Astrocyte (in vitro differentiated cells and primary cell): Measurements from ENCODE around the gene CPNE1. TPM values are rescaled to one million over a fixed set of nuclear protein-coding genes. Genes with fewer than 3 reads are reported as not detected.

ENCODE experiments used
- DNase-seq: peaks from one replicate; pipeline ENCODE4 v3.0.0-alpha.2; 2010; ENCODE audit warnings: low read depth
- FAIRE-seq: peaks from 2 replicates; lab custom pipeline; 2011; peaks lifted over from hg19 to GRCh38; lab: Jason Lieb, UNC
- H2AFZ ChIP-seq: 2 replicates; pipeline ENCODE4 v1.6.0; 2012; ENCODE audit warnings: low read depth, low read length, inconsistent platforms
- H3K27ac ChIP-seq: 2 replicates; pipeline ENCODE4 v1.5.1; 2011; ENCODE audit warnings: low read depth, low read length, inconsistent platforms
- H3K27me3 ChIP-seq: 2 replicates; pipeline ENCODE4 v1.6.0; 2011; ENCODE audit warnings: low read length, inconsistent platforms; ENCODE audit not compliant: insufficient read depth
- H3K36me3 ChIP-seq: 2 replicates; pipeline ENCODE4 v1.5.1; 2011; ENCODE audit warnings: low read length, inconsistent platforms; ENCODE audit not compliant: insufficient read depth
- H3K4me1 ChIP-seq: 2 replicates; pipeline ENCODE4 v1.5.1; 2011; ENCODE audit warnings: low read length, inconsistent platforms; ENCODE audit not compliant: insufficient read depth
- H3K4me2 ChIP-seq: 2 replicates; pipeline ENCODE4 v1.6.0; 2012; ENCODE audit warnings: low read length, inconsistent platforms
- H3K4me3 ChIP-seq: 2 replicates; pipeline ENCODE4 v1.5.1; 2011; ENCODE audit warnings: low read depth, mild to moderate bottlenecking, low read length, inconsistent platforms; ENCODE audit not compliant: insufficient read depth
- H3K79me2 ChIP-seq: 2 replicates; pipeline ENCODE4 v1.6.0; 2012; ENCODE audit warnings: mild to moderate bottlenecking, low read length, inconsistent platforms; ENCODE audit not compliant: insufficient read depth
- H3K9ac ChIP-seq: 2 replicates; pipeline ENCODE4 v1.6.0; 2012; ENCODE audit warnings: mild to moderate bottlenecking, low read length, inconsistent platforms
- H3K9me3 ChIP-seq: 2 replicates; pipeline ENCODE4 v1.5.1; 2012; ENCODE audit warnings: low read depth, mild to moderate bottlenecking, low read length, inconsistent platforms; ENCODE audit not compliant: insufficient read depth
- H4K20me1 ChIP-seq: 2 replicates; pipeline ENCODE4 v1.6.0; 2012; ENCODE audit warnings: low read length, inconsistent platforms; ENCODE audit not compliant: insufficient read depth
- H3K27ac Mint-ChIP-seq: one replicate; pipeline ENCODE4 v1.8.0; 2021; ENCODE audit warnings: mild to moderate bottlenecking, mixed read lengths; ENCODE audit not compliant: unreplicated experiment
- H3K27me3 Mint-ChIP-seq: one replicate; pipeline ENCODE4 v1.8.0; 2021; ENCODE audit warnings: low read depth, mixed read lengths; ENCODE audit not compliant: unreplicated experiment
- H3K36me3 Mint-ChIP-seq: one replicate; pipeline ENCODE4 v1.8.0; 2021; ENCODE audit warnings: low read depth, mixed read lengths; ENCODE audit not compliant: unreplicated experiment
- H3K4me1 Mint-ChIP-seq: one replicate; pipeline ENCODE4 v1.8.0; 2021; ENCODE audit warnings: low read depth, mixed read lengths; ENCODE audit not compliant: unreplicated experiment
- H3K4me3 Mint-ChIP-seq: one replicate; pipeline ENCODE4 v1.8.0; 2021; ENCODE audit warnings: mild to moderate bottlenecking, moderate library complexity, mixed read lengths; ENCODE audit not compliant: unreplicated experiment
- H3K9me3 Mint-ChIP-seq: one replicate; pipeline ENCODE4 v1.8.0; 2021; ENCODE audit warnings: mild to moderate bottlenecking, mixed read lengths; ENCODE audit not compliant: unreplicated experiment
- EZH2 ChIP-seq: IDR thresholded peaks from 2 replicates; pipeline ENCODE4 v1.6.1; 2012; ENCODE audit warnings: mild to moderate bottlenecking, low read length, inconsistent platforms; ENCODE audit not compliant: insufficient read depth
- total RNA-seq: library from RNA; stranded (reverse); gene quantifications from 2 replicates; pipeline ENCODE4 v1.2.1, GENCODE V29; 2021
- TF ChIP-seq, protein P1 (sequence below): IDR thresholded peaks from 2 replicates; pipeline ENCODE4 v1.5.1; 2011; ENCODE audit warnings: low read depth, mild to moderate bottlenecking, inconsistent platforms, low read length, moderate library complexity; ENCODE audit not compliant: insufficient read depth

CPNE1 gene
- total RNA-seq, 1 donor from 2014 or later: 194 TPM

DNA sequence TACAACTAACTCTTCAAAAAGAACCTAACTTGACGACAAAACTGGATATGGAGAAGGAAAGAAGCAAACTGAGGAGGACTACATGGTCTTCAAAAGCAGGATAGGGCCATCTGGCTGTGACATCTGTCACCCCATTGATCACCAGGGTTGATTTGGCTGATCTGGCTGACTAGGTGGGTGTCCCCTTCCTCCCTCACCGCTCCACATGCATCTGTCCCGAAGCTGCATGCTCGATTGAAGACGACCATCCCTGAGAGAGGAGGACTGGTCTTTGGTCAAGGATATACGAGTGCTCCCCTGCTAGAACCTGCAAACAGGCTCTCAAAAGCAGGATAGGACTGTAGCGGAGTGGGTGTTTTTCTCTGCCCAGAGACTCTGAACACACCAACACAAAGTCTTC lies 21.7 kb downstream of the CPNE1 start:
- Histone ChIP-seq H3K36me3 (no peaks in the 10 kb centered on the region), H3K9ac (no peak overlapping the region), H2AFZ (no peak overlapping the region), H3K4me1 (no peaks in the 10 kb centered on the region), H3K27me3 (no peaks in the 10 kb centered on the region), H3K79me2 (peaks cover 97% of the 10 kb centered on the region), H3K4me2 (no peak overlapping the region), H3K27ac (no peak overlapping the region), H3K4me3 (no peak overlapping the region), H3K9me3 (no peaks in the 10 kb centered on the region), H4K20me1 (peaks cover 93% of the 10 kb centered on the region)
- H3K27ac Mint-ChIP-seq: peak overlapping the region; percentile 42
- H3K9me3 Mint-ChIP-seq: no peaks in the 10 kb centered on the region
- no peak for DNase-seq
- peaks cover 9% of the 10 kb centered on the region for H3K36me3 Mint-ChIP-seq
- no peak overlapping the region for H3K4me3 Mint-ChIP-seq
- no peaks in the 10 kb centered on the region for H3K27me3 Mint-ChIP-seq
- peaks cover 7% of the 10 kb centered on the region for H3K4me1 Mint-ChIP-seq
- TF ChIP-seq, protein P1, sequence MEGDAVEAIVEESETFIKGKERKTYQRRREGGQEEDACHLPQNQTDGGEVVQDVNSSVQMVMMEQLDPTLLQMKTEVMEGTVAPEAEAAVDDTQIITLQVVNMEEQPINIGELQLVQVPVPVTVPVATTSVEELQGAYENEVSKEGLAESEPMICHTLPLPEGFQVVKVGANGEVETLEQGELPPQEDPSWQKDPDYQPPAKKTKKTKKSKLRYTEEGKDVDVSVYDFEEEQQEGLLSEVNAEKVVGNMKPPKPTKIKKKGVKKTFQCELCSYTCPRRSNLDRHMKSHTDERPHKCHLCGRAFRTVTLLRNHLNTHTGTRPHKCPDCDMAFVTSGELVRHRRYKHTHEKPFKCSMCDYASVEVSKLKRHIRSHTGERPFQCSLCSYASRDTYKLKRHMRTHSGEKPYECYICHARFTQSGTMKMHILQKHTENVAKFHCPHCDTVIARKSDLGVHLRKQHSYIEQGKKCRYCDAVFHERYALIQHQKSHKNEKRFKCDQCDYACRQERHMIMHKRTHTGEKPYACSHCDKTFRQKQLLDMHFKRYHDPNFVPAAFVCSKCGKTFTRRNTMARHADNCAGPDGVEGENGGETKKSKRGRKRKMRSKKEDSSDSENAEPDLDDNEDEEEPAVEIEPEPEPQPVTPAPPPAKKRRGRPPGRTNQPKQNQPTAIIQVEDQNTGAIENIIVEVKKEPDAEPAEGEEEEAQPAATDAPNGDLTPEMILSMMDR: no peak
- no peak for TF ChIP-seq EZH2
- no peak for FAIRE-seq

DNA sequence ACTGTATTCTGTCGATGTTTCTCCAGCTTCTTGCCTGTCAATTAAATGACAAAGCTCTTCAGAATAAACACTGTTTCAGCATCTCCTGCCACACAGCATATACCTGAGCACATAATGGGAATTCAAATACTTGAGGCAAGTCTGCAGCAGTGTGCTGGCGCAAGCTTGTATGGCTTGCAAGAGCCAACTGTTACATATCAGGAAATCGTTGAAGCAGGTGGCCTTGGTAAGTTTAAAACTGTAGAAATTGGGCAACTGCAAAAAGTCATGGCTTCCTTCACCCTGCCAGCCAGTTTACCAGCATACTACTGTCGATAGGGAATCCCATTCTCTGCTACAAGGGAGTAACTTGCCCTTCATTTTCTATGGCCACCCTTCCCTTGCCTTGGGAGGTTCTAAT lies 23.0 kb downstream of the CPNE1 start:
- no peaks in the 10 kb centered on the region for H3K27me3 Mint-ChIP-seq
- H3K27ac Mint-ChIP-seq: no peak overlapping the region
- Histone ChIP-seq H3K4me2 (no peak overlapping the region), H3K4me1 (peaks cover 7% of the 10 kb centered on the region), H3K79me2 (peaks cover 99% of the 10 kb centered on the region), H3K36me3 (no peaks in the 10 kb centered on the region), H4K20me1 (peaks cover 97% of the 10 kb centered on the region), H3K9me3 (no peaks in the 10 kb centered on the region), H2AFZ (no peak overlapping the region), H3K9ac (no peak overlapping the region), H3K27me3 (no peaks in the 10 kb centered on the region), H3K27ac (no peak overlapping the region), H3K4me3 (no peak overlapping the region)
- peaks cover 17% of the 10 kb centered on the region for H3K4me1 Mint-ChIP-seq
- TF ChIP-seq, protein P1: no peak
- no peak for TF ChIP-seq EZH2
- peaks cover 9% of the 10 kb centered on the region for H3K36me3 Mint-ChIP-seq
- DNase-seq: no peak
- FAIRE-seq: no peak
- no peaks in the 10 kb centered on the region for H3K9me3 Mint-ChIP-seq
- no peak overlapping the region for H3K4me3 Mint-ChIP-seq

DNA sequence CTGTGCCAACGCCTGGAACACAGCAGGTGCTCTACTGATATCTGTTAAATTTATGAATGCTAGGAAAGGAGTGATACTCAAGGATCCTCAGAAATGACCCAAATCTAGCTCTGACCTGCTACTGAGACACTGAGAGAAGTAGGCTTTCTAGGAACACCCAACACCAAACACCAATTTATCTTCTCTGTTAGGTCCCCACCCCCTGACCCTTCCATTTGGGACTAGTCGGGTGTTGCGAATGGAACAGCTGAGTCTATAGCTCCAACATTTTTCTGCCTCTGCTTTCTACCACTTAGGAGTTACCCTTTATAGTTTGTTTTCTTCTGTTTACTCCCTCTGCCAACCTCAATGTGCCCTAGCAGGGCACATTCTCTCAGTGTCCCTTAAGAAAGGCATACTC lies 24.0 kb downstream of the CPNE1 start:
- Mint-ChIP-seq H3K27me3 (no peaks in the 10 kb centered on the region), H3K4me3 (no peak overlapping the region), H3K27ac (no peak overlapping the region), H3K9me3 (no peaks in the 10 kb centered on the region), H3K36me3 (peaks cover 9% of the 10 kb centered on the region), H3K4me1 (peaks cover 20% of the 10 kb centered on the region)
- Histone ChIP-seq H3K79me2 (peaks cover 99% of the 10 kb centered on the region), H3K36me3 (no peaks in the 10 kb centered on the region), H2AFZ (no peak overlapping the region), H4K20me1 (peaks cover 97% of the 10 kb centered on the region), H3K27ac (no peak overlapping the region), H3K9me3 (no peaks in the 10 kb centered on the region), H3K9ac (no peak overlapping the region), H3K4me3 (no peak overlapping the region), H3K4me1 (peaks cover 7% of the 10 kb centered on the region), H3K27me3 (no peaks in the 10 kb centered on the region), H3K4me2 (no peak overlapping the region)
- DNase-seq (no peak), FAIRE-seq (no peak)
- TF ChIP-seq, protein P1: no peak
- no peak for TF ChIP-seq EZH2
